ENCODE measurements around the gene RAVER1. TPM values are rescaled to one million over a fixed set of nuclear protein-coding genes. Genes with fewer than 3 reads are reported as not detected.

Gene RAVER1
- total and polyA plus RNA-seq, 2 donors (not counting 3 experiments of a cell fraction or from before 2014, with no cell fraction given) = 5.2 to 47.6 TPM

DNA sequence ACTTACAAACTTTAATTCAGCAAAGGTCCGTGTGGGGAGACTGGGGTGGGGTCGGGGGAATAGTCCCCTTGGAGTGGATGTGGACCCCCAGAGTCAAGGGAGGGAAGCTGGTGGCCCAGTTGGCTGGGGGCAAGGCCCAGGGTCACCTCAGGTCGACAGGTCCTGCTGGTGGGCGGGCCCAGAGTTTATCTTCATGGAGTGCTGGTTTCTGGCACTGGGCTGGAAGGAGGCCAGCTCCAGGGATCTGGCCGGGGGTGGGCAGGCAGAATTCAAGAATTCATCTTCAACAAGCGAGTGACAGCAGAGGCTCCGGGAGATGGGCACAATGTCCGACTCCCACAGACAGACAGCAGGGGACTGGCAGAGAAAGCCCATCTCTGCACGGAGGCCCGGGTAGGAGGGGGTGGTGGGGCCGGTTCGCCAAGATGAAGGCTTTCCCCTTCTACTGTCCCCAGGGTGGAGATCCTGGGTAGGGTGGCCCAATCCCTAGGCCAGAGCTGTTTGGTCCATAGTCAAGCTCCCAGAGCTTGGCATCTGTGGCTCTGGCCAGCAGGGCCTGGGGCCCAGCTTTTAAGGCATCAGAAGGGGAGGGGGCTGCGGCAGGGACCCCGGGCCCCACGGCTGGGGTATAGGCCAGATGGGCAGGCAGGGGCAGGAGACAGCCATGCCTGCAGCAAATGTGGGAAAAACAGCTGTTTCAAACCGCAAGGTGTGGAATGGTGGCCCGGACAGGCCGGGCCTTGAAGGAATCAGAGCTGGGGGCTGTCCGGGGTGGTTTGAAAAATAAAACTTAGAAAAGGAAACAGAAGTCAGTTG is 16.9 kb downstream of the RAVER1 start:
- POLR2A ChIA-PET = no interaction called here
- TF ChIP-seq JUN (IDR thresholded peaks at IDR 0.05; ENCODE audit: borderline replicate concordance, insufficient read depth, insufficient read length, low read depth) (no peak), GATA2 (IDR thresholded peaks at IDR 0.05; ENCODE audit: insufficient read depth, insufficient read length, low read depth, low read length) (no peak), POLR2A (IDR thresholded peaks at IDR 0.05; ENCODE audit: low read depth, low read length) (no peak), EZH2 (IDR thresholded peaks at IDR 0.05; ENCODE audit: borderline replicate concordance, low read depth, low read length, severe bottlenecking) (no peak), POLR2AphosphoS5 (IDR thresholded peaks at IDR 0.05; ENCODE audit: insufficient read depth, low read depth, low read length) (no peak), MYC (IDR thresholded peaks at IDR 0.05; ENCODE audit: low read depth, low read length) (no peak), FOS (IDR thresholded peaks at IDR 0.05; ENCODE audit: borderline replicate concordance, insufficient read depth, low read length) (no peak), CTCF (IDR thresholded peaks at IDR 0.05; ENCODE audit: extremely low read depth in 1 of 2, insufficient read depth in 1 of 2, low read depth in 1 of 2, low read length in 2 of 2) (no peak), MAX (IDR thresholded peaks at IDR 0.05; ENCODE audit: insufficient read depth, insufficient read length) (no peak)
- Histone ChIP-seq H3K4me1 (ENCODE audit: control insufficient read depth, extremely low read depth, insufficient read depth, low read length) (no peaks in the 10 kb centered on the region), H3K4me2 (ENCODE audit: insufficient read depth, low read length) (no peak overlapping the region), H3K9me3 (replicated peaks; ENCODE audit: control insufficient read depth, insufficient read depth, low read length) (no peaks in the 10 kb centered on the region), H3K36me3 (ENCODE audit: control insufficient read depth in 2 of 2, extremely low read depth in 1 of 2, insufficient read depth in 2 of 2, low read length in 2 of 2) (peaks cover 6 to 23% of the 10 kb centered on the region in 2 experiments), H3K4me3 (replicated peaks in 1 of 3; ENCODE audit: insufficient read depth in 1 of 3, low read depth in 1 of 3, low read length in 3 of 3) (no peak overlapping the region), H3K9me1 (replicated peaks; ENCODE audit: control insufficient read depth, extremely low read depth, insufficient read depth, low read length) (no peaks in the 10 kb centered on the region), H3K27ac (ENCODE audit: insufficient read depth, low read depth, low read length) (no peak overlapping the region), H4K20me1 (replicated peaks; ENCODE audit: control insufficient read depth, extremely low read depth, insufficient read depth, low read length) (no peaks in the 10 kb centered on the region), H2AFZ (ENCODE audit: low read depth, low read length) (no peak overlapping the region), H3K9ac (replicated peaks; ENCODE audit: extremely low read depth, insufficient read depth, low read length) (no peak overlapping the region), H3K79me2 (ENCODE audit: control insufficient read depth, insufficient read depth, low read length) (no peaks in the 10 kb centered on the region), H3K27me3 (ENCODE audit: control insufficient read depth in 2 of 2, insufficient read depth in 2 of 2, low read length in 2 of 2) (no peaks in the 10 kb centered on the region)
- TSS peak; percentile 50 for BruUV-seq (replicated peaks)
- FAIRE-seq (no peak), DNase-seq (ENCODE audit: low read depth, low spot score) (no peak)
- CTCF ChIA-PET = interaction anchor here (0.7 to 2.3 kb wide), 5 partner anchors 15 to 72 kb away, joined by 3 to 4 read pairs (median 4); partner anchors contain the start of gene ICAM1
- dilution Hi-C loops (cut with MboI; ENCODE audit: extremely low pct_ligation_motif_present, low sequenced_read_pairs) (no loop called here), intact Hi-C loops (cut with micrococcal nuclease) (loop anchor here (2.0 to 5.0 kb wide), 2 partner anchors 16 to 44 kb away; partner anchors contain the start of genes ICAM1 and RAVER1)

Measured in endothelial cell of umbilical vein (primary cell).